HepG2 (cell line): ENCODE results near the gene WBP1. TPM values are rescaled to one million over a fixed set of nuclear protein-coding genes. Genes with fewer than 3 reads are reported as not detected.

Source experiments
- ATAC-seq: fragments of 200-7000 bp; cut with Tn5 transposase; 3 replicates; pipeline ENCODE4 v1.9.1; 2020; ENCODE audit warnings: mild to moderate bottlenecking, moderate library complexity
- BruUV-seq: library from RNA; stranded (reverse); fragments of 400-500 nt; replicated peaks from 2 replicates; lab custom pipeline; 2021; lab: Mats Ljungman, UMichigan
- CTCF ChIA-PET: fragments of 300-600 bp; formaldehyde crosslinking; extraction: SDS; loops from one replicate; lab custom pipeline; 2021; ENCODE audit warnings: low total read pairs, inconsistent platforms, low intra/inter-chr PET ratio; lab: Yijun Ruan, JAX
- POLR2A ChIA-PET: fragments of 350-600 bp; sonication (Branson Sonifier 250); formaldehyde crosslinking; loops from one replicate; lab custom pipeline; 2020; ENCODE audit warnings: antibody characterized with exemption, inconsistent platforms; lab: Yijun Ruan, JAX
- DNase-seq: peaks from one replicate; pipeline ENCODE4 v3.0.0-alpha.2; 2015; ENCODE audit warnings: low spot score
- FAIRE-seq: peaks from 3 replicates; lab custom pipeline; 2011; peaks lifted over from hg19 to GRCh38; lab: Jason Lieb, UNC
- H2AFZ ChIP-seq: one replicate; pipeline ENCODE4 v1.6.1; 2011; ENCODE audit warnings: low read length, inconsistent platforms
- H3K27ac ChIP-seq: fragments of 300-600 bp; 3 replicates; pipeline ENCODE4 v1.8.0; 2011; ENCODE audit warnings: mixed run types, mild to moderate bottlenecking, mixed read lengths, low read length, inconsistent platforms; ENCODE audit not compliant: insufficient read depth; ENCODE audit errors: extremely low read length
- H3K27me3 ChIP-seq, 2 experiments: fragments of 200-600 bp in 1 of 2; 2 replicates in 1 of 2; 3 replicates in 1 of 2; pipeline versions ENCODE4 v1.6.0 to v1.8.0; 2011; ENCODE audit warnings: low read length in 2 of 2, mild to moderate bottlenecking in 2 of 2, moderate library complexity in 2 of 2, inconsistent platforms in 1 of 2; ENCODE audit not compliant: insufficient read depth in 2 of 2, control insufficient read depth in 1 of 2
- H3K36me3 ChIP-seq, 2 experiments: fragments of 200-600 bp in 1 of 2; replicated peaks in 1 of 2; 2 replicates in 1 of 2; 3 replicates in 1 of 2; pipeline versions ENCODE4 v1.5.1 to v1.8.0; 2011; ENCODE audit warnings: low read length in 2 of 2, inconsistent platforms in 1 of 2; ENCODE audit not compliant: insufficient read depth in 2 of 2, control insufficient read depth in 1 of 2
- H3K4me1 ChIP-seq: 2 replicates; pipeline ENCODE4 v1.5.1; 2012; ENCODE audit warnings: low read length, inconsistent platforms; ENCODE audit not compliant: insufficient read depth
- H3K4me2 ChIP-seq: 2 replicates; pipeline ENCODE4 v1.6.0; 2011; ENCODE audit warnings: low read depth, low read length, inconsistent platforms
- H3K4me3 ChIP-seq, 3 experiments: fragments of 200-600 bp in 1 of 3; sonication (generic), shearing (Covaris generic) in 1 of 3; replicated peaks in 1 of 3; 2 replicates each; pipeline ENCODE4 v1.5.1; 2011 to 2016; ENCODE audit warnings: low read length in 3 of 3, inconsistent platforms in 2 of 3, low read depth in 2 of 3, mild to moderate bottlenecking in 2 of 3, control low read depth in 1 of 3, mixed read lengths in 1 of 3; ENCODE audit not compliant: insufficient read depth in 1 of 3
- H3K79me2 ChIP-seq: one replicate; pipeline ENCODE4 v1.6.1; 2011; ENCODE audit warnings: low read length, inconsistent platforms; ENCODE audit not compliant: insufficient read depth
- H3K9ac ChIP-seq: 2 replicates; pipeline ENCODE4 v1.6.0; 2011; ENCODE audit warnings: mild to moderate bottlenecking, low read depth, low read length, inconsistent platforms; ENCODE audit not compliant: insufficient read depth
- H3K9me3 ChIP-seq: 2 replicates; pipeline ENCODE4 v1.5.1; 2012; ENCODE audit warnings: mild to moderate bottlenecking, low read length
- H4K20me1 ChIP-seq: 2 replicates; pipeline ENCODE4 v1.6.0; 2011; ENCODE audit warnings: inconsistent platforms, mild to moderate bottlenecking, low read length, moderate library complexity; ENCODE audit not compliant: insufficient read depth
- BRD4 ChIP-seq: sonication (generic); formaldehyde crosslinking; IDR thresholded peaks from 2 replicates; pipeline ENCODE4 v1.4.0; 2020; ENCODE audit warnings: missing genetic modification reagents
- FOXO1 ChIP-seq: sonication (generic); formaldehyde crosslinking; IDR thresholded peaks from 2 replicates; pipeline ENCODE4 v1.4.0; 2020; ENCODE audit warnings: missing genetic modification reagents
- GABPB1 ChIP-seq: IDR thresholded peaks from 2 replicates; pipeline ENCODE4 v1.6.1; 2016; ENCODE audit warnings: mild to moderate bottlenecking, missing genetic modification reagents, moderate library complexity, missing compliant biosample characterization
- PAF1 ChIP-seq: IDR thresholded peaks from 2 replicates; pipeline ENCODE4 v1.6.1; 2016; ENCODE audit warnings: missing genetic modification reagents, missing compliant biosample characterization
- PCBP1 ChIP-seq: fragments of 200-400 bp; formaldehyde crosslinking; IDR thresholded peaks from 2 replicates; pipeline ENCODE4 v1.6.1; 2017; ENCODE audit warnings: mild to moderate bottlenecking, low read depth, low read length, borderline replicate concordance
- PHF5A ChIP-seq: IDR thresholded peaks from one replicate; pipeline ENCODE4 v1.6.1; 2018; ENCODE audit warnings: low read depth, missing genetic modification reagents; ENCODE audit not compliant: unreplicated experiment
- SATB2 ChIP-seq: sonication (generic); formaldehyde crosslinking; IDR thresholded peaks from 2 replicates; pipeline ENCODE4 v1.5.0; 2020; ENCODE audit warnings: missing genetic modification reagents
- ZKSCAN1 ChIP-seq: fragments of 150-350 bp; IDR thresholded peaks from 2 replicates; pipeline ENCODE4 v1.6.1; 2014; ENCODE audit warnings: low read length
- ZNF367 ChIP-seq: sonication (generic); formaldehyde crosslinking; IDR thresholded peaks from 2 replicates; pipeline ENCODE4 v1.4.0; 2020; ENCODE audit warnings: missing genetic modification reagents, borderline replicate concordance
- ZNF501 ChIP-seq: sonication (generic); formaldehyde crosslinking; IDR thresholded peaks from 2 replicates; pipeline ENCODE4 v1.5.1; 2020; ENCODE audit warnings: mild to moderate bottlenecking, moderate library complexity, missing genetic modification reagents
- ZNF614 ChIP-seq: IDR thresholded peaks from 2 replicates; pipeline ENCODE4 v1.6.1; 2018; ENCODE audit warnings: missing biosample characterization, missing genetic modification reagents, inconsistent platforms, borderline replicate concordance
- WGBS: methylation state at CpG from one replicate; pipeline ENCODE4 v1.1.6; 2017; ENCODE audit warnings: low lambda C conversion rate; 5-methylcytosine and 5-hydroxymethylcytosine counted together
- in situ Hi-C: cut with HindIII; loops from 2 replicates; pipeline ENCODE4 v1.10.0; 2017; ENCODE audit warnings: low pct_unique_long_range_greater_than_20kb; ENCODE audit not compliant: extremely low pct_ligation_motif_present
- intact Hi-C: fragments of 100-400 bp; cut with micrococcal nuclease; formaldehyde crosslinking; loops from one replicate; pipeline ENCODE4 v1.10.0; 2022; ENCODE audit not compliant: unreplicated experiment
- polyA plus RNA-seq, 8 experiments: library from polyadenylated mRNA; depleted of rRNA in 3 of 8; stranded (reverse) in 7 of 8; unstranded in 1 of 8; fragments of >200 nt; fragmentation: Illumina TruSeq in 4 of 8; extraction: Trizol in 4 of 8; gene quantifications; 2 replicates each; pipeline versions ENCODE4 v1.2.1 to v1.2.3, GENCODE V29; 2011 to 2016; ENCODE audit warnings: low read depth in 4 of 8, missing spikeins in 1 of 8, mixed read lengths in 1 of 8; ENCODE audit not compliant: insufficient read depth in 1 of 8
- total RNA-seq, 5 experiments: library from RNA; depleted of rRNA; stranded (reverse); fragments of >200 nt; fragmentation: Illumina TruSeq; extraction: Trizol; gene quantifications; 2 replicates each; pipeline ENCODE4 v1.2.3, GENCODE V29; 2016; ENCODE audit warnings: low read depth in 1 of 5
- TF ChIP-seq, protein P1 (sequence below): sonication (generic); formaldehyde crosslinking; IDR thresholded peaks from 2 replicates; pipeline ENCODE4 v1.5.0; 2020; ENCODE audit warnings: missing genetic modification reagents, mild to moderate bottlenecking, borderline replicate concordance
- TF ChIP-seq, protein P2 (sequence below): sonication (generic); formaldehyde crosslinking; IDR thresholded peaks from 2 replicates; pipeline ENCODE4 v1.4.0; 2020; ENCODE audit warnings: low read depth, mild to moderate bottlenecking, missing genetic modification reagents
- TF ChIP-seq, protein P3 (sequence below): sonication (generic); formaldehyde crosslinking; IDR thresholded peaks from 2 replicates; pipeline ENCODE4 v1.5.1; 2020; ENCODE audit warnings: missing genetic modification reagents, mild to moderate bottlenecking, borderline replicate concordance

WBP1 gene
- total and polyA plus RNA-seq, 2 of the 13 experiments (the other 11 are each of a cell fraction or from before 2014, with no cell fraction given): 38.8 to 85.7 TPM

DNA sequence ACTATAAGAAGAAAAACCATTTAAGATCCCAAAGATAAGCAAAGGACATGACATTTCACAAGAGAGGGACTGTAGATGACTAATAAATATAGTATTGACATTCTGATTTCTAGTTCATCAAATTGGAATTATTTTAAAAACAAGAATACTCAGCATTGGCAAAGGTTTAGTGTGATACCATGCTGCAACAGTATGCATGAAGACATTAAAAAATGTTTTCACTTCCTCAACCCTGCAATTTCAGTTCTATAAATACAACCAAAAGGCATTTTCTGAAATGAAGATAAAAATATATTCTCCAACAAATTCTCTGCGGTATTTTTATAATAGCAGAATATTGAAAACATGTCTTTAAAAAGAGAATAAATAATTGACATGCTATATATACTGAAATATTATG is 38.9 kb upstream of the WBP1 start:
- 52% methylated on average over 1 of the region's 1 CpG for WGBS
- POLR2A ChIA-PET: no interaction called here
- TF ChIP-seq ZNF367: no peak
- TF ChIP-seq ZKSCAN1: no peak
- TF ChIP-seq ZNF614: no peak
- TF ChIP-seq PCBP1: no peak
- no peak for TF ChIP-seq GABPB1 (CRISPR knock-in tag)
- TF ChIP-seq ZNF501 (CRISPR knock-in tag): no peak
- TF ChIP-seq, protein P1, sequence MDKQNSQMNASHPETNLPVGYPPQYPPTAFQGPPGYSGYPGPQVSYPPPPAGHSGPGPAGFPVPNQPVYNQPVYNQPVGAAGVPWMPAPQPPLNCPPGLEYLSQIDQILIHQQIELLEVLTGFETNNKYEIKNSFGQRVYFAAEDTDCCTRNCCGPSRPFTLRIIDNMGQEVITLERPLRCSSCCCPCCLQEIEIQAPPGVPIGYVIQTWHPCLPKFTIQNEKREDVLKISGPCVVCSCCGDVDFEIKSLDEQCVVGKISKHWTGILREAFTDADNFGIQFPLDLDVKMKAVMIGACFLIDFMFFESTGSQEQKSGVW (CRISPR knock-in tag): no peak
- TF ChIP-seq PAF1 (CRISPR knock-in tag): no peak
- TF ChIP-seq, protein P2, sequence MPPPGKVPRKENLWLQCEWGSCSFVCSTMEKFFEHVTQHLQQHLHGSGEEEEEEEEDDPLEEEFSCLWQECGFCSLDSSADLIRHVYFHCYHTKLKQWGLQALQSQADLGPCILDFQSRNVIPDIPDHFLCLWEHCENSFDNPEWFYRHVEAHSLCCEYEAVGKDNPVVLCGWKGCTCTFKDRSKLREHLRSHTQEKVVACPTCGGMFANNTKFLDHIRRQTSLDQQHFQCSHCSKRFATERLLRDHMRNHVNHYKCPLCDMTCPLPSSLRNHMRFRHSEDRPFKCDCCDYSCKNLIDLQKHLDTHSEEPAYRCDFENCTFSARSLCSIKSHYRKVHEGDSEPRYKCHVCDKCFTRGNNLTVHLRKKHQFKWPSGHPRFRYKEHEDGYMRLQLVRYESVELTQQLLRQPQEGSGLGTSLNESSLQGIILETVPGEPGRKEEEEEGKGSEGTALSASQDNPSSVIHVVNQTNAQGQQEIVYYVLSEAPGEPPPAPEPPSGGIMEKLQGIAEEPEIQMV (CRISPR knock-in tag): no peak
- TF ChIP-seq, protein P3, sequence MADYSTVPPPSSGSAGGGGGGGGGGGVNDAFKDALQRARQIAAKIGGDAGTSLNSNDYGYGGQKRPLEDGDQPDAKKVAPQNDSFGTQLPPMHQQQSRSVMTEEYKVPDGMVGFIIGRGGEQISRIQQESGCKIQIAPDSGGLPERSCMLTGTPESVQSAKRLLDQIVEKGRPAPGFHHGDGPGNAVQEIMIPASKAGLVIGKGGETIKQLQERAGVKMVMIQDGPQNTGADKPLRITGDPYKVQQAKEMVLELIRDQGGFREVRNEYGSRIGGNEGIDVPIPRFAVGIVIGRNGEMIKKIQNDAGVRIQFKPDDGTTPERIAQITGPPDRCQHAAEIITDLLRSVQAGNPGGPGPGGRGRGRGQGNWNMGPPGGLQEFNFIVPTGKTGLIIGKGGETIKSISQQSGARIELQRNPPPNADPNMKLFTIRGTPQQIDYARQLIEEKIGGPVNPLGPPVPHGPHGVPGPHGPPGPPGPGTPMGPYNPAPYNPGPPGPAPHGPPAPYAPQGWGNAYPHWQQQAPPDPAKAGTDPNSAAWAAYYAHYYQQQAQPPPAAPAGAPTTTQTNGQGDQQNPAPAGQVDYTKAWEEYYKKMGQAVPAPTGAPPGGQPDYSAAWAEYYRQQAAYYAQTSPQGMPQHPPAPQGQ (CRISPR knock-in tag): no peak
- no peak for TF ChIP-seq BRD4 (CRISPR knock-in tag)
- no peak for TF ChIP-seq PHF5A (CRISPR knock-in tag)
- no peak for TF ChIP-seq SATB2
- TF ChIP-seq FOXO1 (CRISPR knock-in tag): no peak

More for the DNA sequence above, 38.9 kb upstream of the WBP1 start:
- CTCF ChIA-PET: no interaction called here
- FAIRE-seq: no peak
- in situ Hi-C loops (no loop called here), intact Hi-C loops (no loop called here)
- Histone ChIP-seq H3K9ac (no peak overlapping the region), H2AFZ (no peak overlapping the region), H3K27me3 (peaks cover 0 to 10% of the 10 kb centered on the region in 2 experiments; a peak in 3 of 5 replicates), H4K20me1 (no peaks in the 10 kb centered on the region), H3K4me3 (no peak overlapping the region), H3K79me2 (no peaks in the 10 kb centered on the region), H3K4me2 (no peak overlapping the region), H3K4me1 (peaks cover 38% of the 10 kb centered on the region), H3K36me3 (no peaks in the 10 kb centered on the region), H3K27ac (no peak overlapping the region), H3K9me3 (no peaks in the 10 kb centered on the region)
- no peak for ATAC-seq
- BruUV-seq: no TSS peak
- DNase-seq: no peak
